Prostate gland (tissue), 2 donors: ENCODE results near the gene MBD3L3. TPM values are rescaled to one million over a fixed set of nuclear protein-coding genes. Genes with fewer than 3 reads are reported as not detected.

Experiments used
- DNase-seq: peaks from one replicate; pipeline ENCODE4 v3.0.0-alpha.2; 2019; ENCODE audit warnings: low spot score
- H3K27ac ChIP-seq, 2 donors: fragments of 200-600 bp; sonication (generic); 2 replicates each; pipeline ENCODE4 v1.5.1; 2017 to 2019
- H3K27me3 ChIP-seq: fragments of 200-600 bp; sonication (generic); replicated peaks from 2 replicates; pipeline ENCODE4 v1.5.1; 2019; ENCODE audit not compliant: insufficient read depth
- H3K36me3 ChIP-seq, 2 donors: fragments of 200-600 bp; sonication (generic); 1 replicate in 1 of 2; 2 replicates in 1 of 2; pipeline versions ENCODE4 v1.5.1 to v1.8.1; 2017 to 2019
- H3K4me1 ChIP-seq: fragments of 200-600 bp; sonication (generic); replicated peaks from 2 replicates; pipeline ENCODE4 v1.5.1; 2019
- H3K4me3 ChIP-seq, 2 donors: fragments of 200-600 bp; sonication (generic); 2 replicates each; pipeline ENCODE4 v1.5.1; 2017 to 2019
- H3K9me3 ChIP-seq: fragments of 200-600 bp; sonication (generic); 2 replicates; pipeline ENCODE4 v1.5.1; 2017
- CTCF ChIP-seq, 4 experiments: fragments of 200-600 bp in 2 of 4; fragments of 450-650 bp in 2 of 4; sonication (generic) in 2 of 4; IDR thresholded peaks; 1 replicate in 3 of 4; 2 replicates in 1 of 4; pipeline ENCODE4 v1.5.1; 2016 to 2019; ENCODE audit warnings: antibody characterized with exemption in 4 of 4, mild to moderate bottlenecking in 2 of 4, moderate library complexity in 2 of 4
- POLR2A ChIP-seq: fragments of 450-650 bp; IDR thresholded peaks from one replicate; pipeline ENCODE4 v1.6.1; 2016; ENCODE audit warnings: antibody characterized with exemption, mild to moderate bottlenecking
- POLR2AphosphoS5 ChIP-seq: sonication (generic); formaldehyde crosslinking; IDR thresholded peaks from one replicate; pipeline ENCODE4 v1.6.1; 2017; ENCODE audit warnings: antibody characterized with exemption
- WGBS: methylation state at CpG from one replicate; pipeline ENCODE4 v1.1.5; 2018; 5-methylcytosine and 5-hydroxymethylcytosine counted together
- intact Hi-C: fragments of 100-400 bp; cut with DNase I; formaldehyde crosslinking; loops from one replicate; pipeline ENCODE4 v1.14.2; 2022
- total RNA-seq, 2 donors: library from RNA; depleted of rRNA; stranded (reverse); fragments of >200 nt; gene quantifications; one replicate each; pipeline ENCODE4 v1.1.0, GENCODE V29; 2016

MBD3L3 gene
- total RNA-seq, 2 donors from 2014 or later: 1.5 TPM; not detected in 1

GRCh38 chr19:7098701-7099596 is 40.5 kb upstream of the MBD3L3 start:
- Histone ChIP-seq H3K36me3 (no peaks in the 10 kb centered on the region), H3K4me3 (peak overlapping the region; percentile 45 to 54), H3K27me3 (no peaks in the 10 kb centered on the region), H3K9me3 (no peaks in the 10 kb centered on the region), H3K4me1 (no peaks in the 10 kb centered on the region), H3K27ac (peak overlapping the region; percentile 85 to 91)
- under 1% methylated on average over 78 of the region's 78 CpGs for WGBS
- intact Hi-C loops: loop anchor here (2.0 to 10.0 kb wide), 2 partner anchors 242 to 536 kb away; partner anchors contain the start of genes PCP2 and STXBP2
- TF ChIP-seq POLR2AphosphoS5 (peak; percentile 85), CTCF (IDR thresholded peaks at IDR 0.05) (no peak), POLR2A (peak; percentile 31)
- DNase-seq: peak; percentile 87

GRCh38 chr19:7098096-7098495 is 39.6 kb upstream of the MBD3L3 start:
- 96% methylated on average over 3 of the region's 3 CpGs for WGBS
- no peak for TF ChIP-seq CTCF (IDR thresholded peaks at IDR 0.05)
- no peak for TF ChIP-seq POLR2A
- no peak for TF ChIP-seq POLR2AphosphoS5
- Histone ChIP-seq H3K27me3 (no peaks in the 10 kb centered on the region), H3K36me3 (no peaks in the 10 kb centered on the region), H3K4me1 (no peaks in the 10 kb centered on the region), H3K4me3 (no peak overlapping the region), H3K9me3 (no peaks in the 10 kb centered on the region), H3K27ac (no peak overlapping the region)
- DNase-seq: no peak
- intact Hi-C loops: loop anchor here (2.0 to 10.0 kb wide), 2 partner anchors 243 to 537 kb away; partner anchors contain the start of genes PCP2 and STXBP2

GRCh38 chr19:7088999-7089398 is 30.5 kb upstream of the MBD3L3 start:
- H3K4me3 ChIP-seq: no peak overlapping the region
- H3K27ac ChIP-seq: no peak overlapping the region
- WGBS: 93% methylated on average over 6 of the region's 6 CpGs
- intact Hi-C loops: no loop called here
- no peaks in the 10 kb centered on the region for H3K4me1 ChIP-seq
- DNase-seq: no peak
- peaks cover 0 to 10% of the 10 kb centered on the region in 2 donors for H3K36me3 ChIP-seq
- peaks cover 4% of the 10 kb centered on the region for H3K9me3 ChIP-seq
- H3K27me3 ChIP-seq: no peaks in the 10 kb centered on the region
- TF ChIP-seq POLR2A: no peak
- TF ChIP-seq CTCF (IDR thresholded peaks at IDR 0.05): no peak
- TF ChIP-seq POLR2AphosphoS5: no peak

GRCh38 chr19:7083076-7083956 is 24.8 kb upstream of the MBD3L3 start:
- intact Hi-C loops: no loop called here
- Histone ChIP-seq H3K27me3 (no peaks in the 10 kb centered on the region), H3K36me3 (peaks cover 36 to 60% of the 10 kb centered on the region in 2 donors), H3K4me3 (no peak overlapping the region), H3K9me3 (peaks cover 4% of the 10 kb centered on the region), H3K4me1 (no peaks in the 10 kb centered on the region), H3K27ac (no peak overlapping the region)
- 97% methylated on average over 15 of the region's 15 CpGs for WGBS
- no peak for TF ChIP-seq CTCF (IDR thresholded peaks at IDR 0.05)
- TF ChIP-seq POLR2AphosphoS5: no peak
- no peak for TF ChIP-seq POLR2A
- DNase-seq: no peak
